Stimulated activated CD8-positive, alpha-beta memory T cell treated with anti-CD3 and anti-CD28 coated beads, Interleukin-15, amount 100 ng/mL, for 48 hours (primary cell): ENCODE measurements around the gene ARHGEF12.

Experiments used
- DNase-seq, 2 donors: peaks; one replicate each; pipeline ENCODE4 v3.0.0-alpha.2; 2020; ENCODE audit warnings: low read depth in 2 of 2

ARHGEF12 gene

GRCh38 chr11:120424185-120424969 is 88.2 kb downstream of the ARHGEF12 start:
- DNase-seq: no peak

GRCh38 chr11:120424970-120425332 is 88.7 kb downstream of the ARHGEF12 start:
- no peak for DNase-seq

DNA sequence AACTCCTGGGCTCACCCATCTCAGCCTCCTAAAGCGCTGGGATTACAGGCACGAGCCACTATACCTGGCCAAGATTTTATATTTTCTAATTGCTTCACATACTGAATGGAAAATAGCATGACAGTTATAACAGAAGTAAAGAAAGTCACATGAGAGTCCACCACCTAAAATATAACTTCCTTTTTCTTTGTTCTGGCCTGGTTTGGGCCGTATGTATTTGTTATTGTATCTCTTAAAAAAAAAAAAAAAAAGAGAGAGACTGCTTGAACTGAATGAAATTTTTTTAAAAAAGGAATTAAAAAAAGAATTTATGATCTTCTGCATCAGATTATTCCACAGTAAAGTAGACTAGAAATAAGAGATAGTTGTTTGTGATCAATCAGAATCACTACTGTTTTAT is 89.3 kb downstream of the ARHGEF12 start:
- no peak for DNase-seq

GRCh38 chr11:120430146-120430545 is 93.9 kb downstream of the ARHGEF12 start:
- DNase-seq: no peak

DNA sequence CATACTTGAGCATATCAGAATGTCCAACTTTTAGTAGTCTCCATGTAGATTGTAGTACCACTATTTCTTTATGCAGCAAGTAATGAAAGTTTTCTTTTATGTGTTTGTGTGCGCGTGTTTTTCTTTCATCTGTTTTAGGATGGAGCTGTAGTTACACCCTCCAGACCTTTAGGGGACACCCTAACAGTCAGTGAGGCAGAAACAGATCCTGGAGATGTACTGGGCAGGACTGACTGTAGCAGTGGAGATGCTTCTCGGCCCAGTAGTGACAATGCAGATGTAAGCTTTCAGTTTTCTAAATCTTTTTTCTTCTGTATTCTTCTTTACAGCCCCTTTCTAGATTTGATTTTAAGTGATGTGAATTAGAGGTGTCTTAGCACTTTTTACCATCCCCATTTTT is 95.4 kb downstream of the ARHGEF12 start:
- no peak for DNase-seq

DNA sequence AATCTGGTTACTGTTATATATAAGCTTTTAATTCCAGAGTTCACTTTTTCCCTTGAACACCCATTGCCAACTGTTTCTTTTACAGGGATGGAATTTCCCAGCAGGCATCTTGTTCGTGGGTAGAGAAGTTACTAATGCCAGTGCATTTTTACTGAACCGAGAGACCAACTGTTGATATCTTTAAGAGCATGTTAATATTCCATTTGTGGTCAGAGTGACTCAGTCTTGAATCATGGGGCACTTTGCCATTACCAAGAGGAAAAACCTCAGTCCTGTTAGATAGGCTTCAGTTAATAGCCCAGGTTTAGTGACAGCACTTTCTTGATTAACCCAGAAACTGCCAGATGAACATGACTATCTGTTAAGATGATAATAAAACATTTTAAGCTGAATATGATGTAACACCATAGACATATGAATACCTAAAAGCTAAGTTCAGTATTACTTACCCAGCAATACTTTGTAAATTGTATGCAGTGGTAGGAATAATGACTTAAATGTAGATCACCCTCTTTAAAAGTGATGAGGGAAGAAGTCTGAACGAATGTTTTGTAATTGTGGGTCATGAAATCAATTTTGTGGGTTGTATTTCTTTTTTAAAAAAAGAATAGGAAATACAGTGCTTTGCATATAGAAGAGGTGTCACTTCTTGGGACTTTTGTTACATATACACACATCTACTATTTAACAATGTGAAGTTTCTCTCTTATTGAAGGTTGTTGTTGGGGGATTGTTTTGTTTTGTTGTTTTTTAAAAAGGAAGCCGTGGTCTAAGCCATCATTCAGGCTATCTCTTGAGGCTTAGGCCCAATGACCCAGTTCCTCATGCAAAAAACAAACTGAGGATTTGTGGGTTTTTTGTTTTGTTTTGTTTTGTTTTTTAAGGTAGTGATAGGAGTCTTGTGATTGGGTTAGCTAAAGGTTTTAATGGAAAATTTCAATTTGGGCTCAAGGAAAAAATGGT is 96.1 kb downstream of the ARHGEF12 start:
- no peak for DNase-seq

DNA sequence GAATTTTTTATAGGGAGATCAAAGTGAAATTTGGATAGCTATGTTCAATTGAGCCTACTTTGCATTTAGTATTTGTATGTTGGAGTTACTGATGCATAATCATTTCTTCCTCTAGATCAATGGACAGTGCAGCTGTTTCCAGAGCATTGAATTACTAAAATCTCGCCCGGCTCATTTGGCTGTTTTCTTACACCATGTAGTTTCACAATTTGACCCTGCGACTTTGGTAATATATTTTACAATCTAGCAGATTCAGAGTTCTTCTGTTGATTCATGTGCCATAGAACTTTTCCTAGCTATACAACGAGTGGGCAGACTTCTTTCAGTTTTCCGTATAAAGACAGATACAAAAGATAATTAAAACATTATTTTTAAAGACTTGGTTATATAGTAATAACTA is 105.4 kb downstream of the ARHGEF12 start:
- no peak for DNase-seq

DNA sequence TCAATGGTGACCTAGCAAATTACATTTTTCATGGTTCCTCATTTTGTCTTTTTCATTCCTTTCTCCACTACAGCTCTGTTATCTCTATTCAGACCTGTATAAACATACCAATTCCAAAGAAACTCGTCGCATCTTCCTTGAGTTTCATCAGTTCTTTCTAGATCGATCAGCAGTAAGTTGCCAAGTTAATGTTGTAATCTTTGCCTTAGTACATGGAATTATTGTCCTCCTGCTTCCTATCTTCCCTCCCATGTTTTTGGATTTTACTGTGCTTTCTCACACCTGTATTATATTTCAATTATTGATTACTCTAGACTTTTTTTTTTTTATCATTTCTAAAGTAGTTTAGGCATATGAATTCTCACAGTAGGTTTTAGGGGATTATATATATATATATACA is 105.8 kb downstream of the ARHGEF12 start:
- no peak for DNase-seq

GRCh38 chr11:120446802-120447201 is 110.6 kb downstream of the ARHGEF12 start:
- no peak for DNase-seq

DNA sequence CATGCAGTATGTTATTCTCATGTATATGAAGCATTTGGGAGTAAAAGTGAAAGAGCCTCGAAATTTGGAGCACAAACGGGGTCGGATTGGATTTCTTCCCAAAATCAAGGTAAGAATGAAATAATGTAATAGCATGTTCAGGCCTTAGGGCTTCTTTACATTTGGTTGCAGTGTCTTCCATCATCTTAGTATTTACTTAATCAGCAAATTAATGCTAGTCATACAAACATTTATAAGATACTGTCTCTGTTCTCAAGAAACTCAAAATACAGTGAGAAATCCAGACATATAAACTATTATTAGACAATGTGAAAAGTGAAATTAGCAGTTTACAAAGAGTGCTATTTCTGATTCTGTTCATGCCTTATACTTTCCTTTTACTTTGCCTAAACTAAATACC is 112.0 kb downstream of the ARHGEF12 start:
- no peak for DNase-seq

- DNase-seq: no peak
Observed at GRCh38 chr11:120455487-120455886, 119.3 kb downstream of the ARHGEF12 start.

DNA sequence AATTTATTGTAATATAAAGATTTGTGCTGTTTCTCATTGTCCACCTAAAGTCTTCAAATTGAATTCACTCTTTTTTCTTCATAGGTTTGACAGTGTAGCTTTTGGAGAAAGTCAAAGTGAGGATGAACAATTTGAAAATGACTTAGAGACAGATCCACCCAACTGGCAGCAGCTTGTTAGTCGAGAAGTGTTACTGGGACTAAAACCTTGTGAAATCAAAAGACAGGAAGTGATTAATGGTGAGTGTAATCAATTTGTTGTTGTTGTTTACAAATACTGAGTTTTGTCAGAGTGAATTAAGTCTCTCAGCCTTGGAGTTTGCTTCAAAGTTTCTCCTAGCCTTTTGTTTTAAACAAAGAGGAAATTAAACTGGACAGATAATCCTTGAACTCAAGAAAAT is 121.8 kb downstream of the ARHGEF12 start:
- no peak for DNase-seq

GRCh38 chr11:120462825-120463224 is 126.6 kb downstream of the ARHGEF12 start:
- DNase-seq: no peak

GRCh38 chr11:120465921-120466534 is 129.8 kb downstream of the ARHGEF12 start:
- no peak for DNase-seq

- DNase-seq: no peak
Observed at GRCh38 chr11:120467627-120468026, 131.4 kb downstream of the ARHGEF12 start.

DNA sequence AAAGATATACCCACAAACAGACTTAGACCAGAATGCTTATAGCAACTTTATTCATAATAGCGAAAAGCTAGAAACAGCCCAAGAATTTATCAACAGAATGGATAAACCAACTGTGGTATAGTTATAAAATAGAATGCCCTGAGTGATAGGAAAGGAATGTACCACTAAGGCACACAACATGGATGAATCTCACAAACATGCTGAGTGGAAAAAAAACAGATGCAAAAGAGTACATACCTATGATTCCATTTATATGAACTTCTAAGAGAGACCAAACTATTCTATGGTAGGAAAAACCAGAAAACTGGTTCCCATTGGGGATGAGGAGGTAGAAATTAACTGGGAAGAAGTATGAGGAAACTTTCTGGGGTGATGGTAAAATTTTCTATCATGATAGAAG is 134.9 kb downstream of the ARHGEF12 start:
- no peak for DNase-seq

GRCh38 chr11:120471994-120472393 is 135.8 kb downstream of the ARHGEF12 start:
- DNase-seq: no peak

DNA sequence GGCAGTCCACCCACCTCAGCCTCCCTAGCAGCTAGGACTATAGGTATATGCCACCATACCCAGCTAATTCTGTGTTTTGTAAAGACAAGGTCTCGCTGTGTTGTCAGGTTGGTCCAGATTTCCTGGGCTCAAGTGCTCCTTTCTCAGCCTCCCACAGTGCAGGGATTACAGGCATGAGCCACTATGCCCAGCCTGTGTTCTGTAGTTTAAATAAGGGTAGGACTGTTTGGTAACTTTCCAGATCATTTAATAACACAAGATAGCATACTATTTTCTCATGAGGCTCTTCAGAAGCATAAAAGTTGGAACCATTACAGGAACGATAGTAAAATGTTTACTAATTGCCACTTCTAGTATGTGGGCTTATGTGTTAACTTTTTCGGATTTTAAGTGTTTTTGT is 137.3 kb downstream of the ARHGEF12 start:
- DNase-seq: no peak

- no peak for DNase-seq
Observed at GRCh38 chr11:120482149-120482548, 145.9 kb downstream of the ARHGEF12 start.

DNA sequence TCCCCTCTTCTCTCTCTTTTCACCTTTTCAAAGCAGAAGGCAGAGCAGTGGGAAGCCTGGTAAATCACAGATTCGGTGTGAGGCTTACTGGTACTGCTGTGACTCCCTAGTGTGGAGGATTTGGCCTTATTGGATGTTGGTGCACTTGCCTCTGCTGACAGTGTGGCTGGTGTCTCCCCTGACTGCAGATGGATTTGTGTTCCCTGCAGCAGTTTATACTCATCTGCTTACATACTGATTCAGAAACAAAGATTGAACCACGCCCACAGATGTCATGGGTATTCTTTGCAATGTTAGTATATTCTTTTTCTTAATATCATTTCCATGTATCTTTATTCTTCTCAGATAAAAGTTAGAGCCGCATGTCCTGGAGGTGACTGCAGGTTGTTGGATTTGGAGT is 148.5 kb downstream of the ARHGEF12 start:
- DNase-seq: no peak

DNA sequence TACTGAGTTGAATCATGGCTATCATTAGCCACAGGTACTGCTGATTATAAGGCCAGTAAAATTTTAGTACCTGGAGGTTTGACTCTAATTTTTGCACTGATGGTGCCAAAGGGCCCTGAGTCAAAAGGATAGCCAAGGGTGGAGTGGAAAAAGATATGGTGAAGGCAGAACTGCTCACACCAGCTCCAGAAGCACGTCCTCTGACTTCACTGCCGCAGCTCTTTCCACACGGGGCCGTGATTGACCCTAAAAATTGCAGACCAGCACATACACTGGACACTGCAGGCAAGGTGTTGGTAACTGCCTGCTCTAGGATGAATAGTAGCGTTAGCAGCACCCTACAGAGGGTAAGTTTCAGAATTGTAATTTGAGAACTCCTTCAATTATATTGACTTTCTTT is 149.9 kb downstream of the ARHGEF12 start:
- DNase-seq: no peak

DNA sequence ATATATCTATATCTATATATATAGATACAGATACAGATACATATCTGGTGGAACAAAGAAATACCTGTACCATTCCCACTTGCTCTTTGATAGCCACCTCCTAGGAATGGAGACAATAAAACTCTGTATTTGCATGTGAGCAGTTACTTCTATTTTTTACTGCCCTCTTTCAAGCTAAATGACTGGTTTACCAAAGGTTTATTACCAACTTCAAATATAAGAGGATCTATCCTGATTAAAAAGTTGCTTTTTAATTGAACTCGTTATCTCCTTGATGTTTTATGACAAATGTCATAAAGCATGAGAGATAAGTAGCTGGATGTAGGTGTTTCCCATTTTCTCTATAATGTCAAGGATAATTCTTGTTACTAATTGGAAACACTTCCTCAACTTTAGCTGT is 153.6 kb downstream of the ARHGEF12 start:
- DNase-seq: no peak

DNA sequence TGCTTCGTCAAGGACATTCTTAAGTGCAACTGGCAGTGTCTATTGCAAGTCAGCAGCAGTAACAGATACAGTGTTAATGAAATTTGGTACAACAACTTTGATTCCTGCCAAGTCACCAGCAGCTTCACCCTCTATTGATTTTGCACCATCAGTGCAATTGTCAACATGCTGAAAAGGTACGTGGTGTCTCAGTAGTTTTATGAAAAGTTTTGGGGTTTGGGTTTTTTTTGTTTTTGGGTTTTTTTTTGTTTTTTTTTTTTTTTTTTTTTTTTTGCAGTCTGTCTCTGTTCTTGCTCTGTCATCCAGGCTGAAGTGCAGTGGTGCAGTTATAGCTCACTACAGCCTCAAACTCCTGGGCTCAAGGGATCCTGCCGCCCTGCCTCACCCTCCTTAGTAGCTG is 156.3 kb downstream of the ARHGEF12 start:
- no peak for DNase-seq
